HepG2 (cell line): ENCODE results near the gene HDAC3. TPM values are rescaled to one million over a fixed set of nuclear protein-coding genes. Genes with fewer than 3 reads are reported as not detected.

ENCODE experiments used
- BCL3 ChIP-seq: sonication (generic); formaldehyde crosslinking; IDR thresholded peaks from 2 replicates; pipeline ENCODE4 v1.5.1; 2020; ENCODE audit warnings: mild to moderate bottlenecking, missing genetic modification reagents, moderate library complexity
- CCDC6 ChIP-seq: sonication (generic); formaldehyde crosslinking; IDR thresholded peaks from 2 replicates; pipeline ENCODE4 v1.8.1; 2022; ENCODE audit warnings: mild to moderate bottlenecking, missing genetic modification reagents, moderate library complexity
- MXI1 ChIP-seq: IDR thresholded peaks from 3 replicates; pipeline ENCODE4 v1.6.1; 2012; ENCODE audit warnings: low read depth, low read length, inconsistent platforms, borderline replicate concordance
- MZF1 ChIP-seq: sonication (generic); formaldehyde crosslinking; IDR thresholded peaks from 2 replicates; pipeline ENCODE4 v1.8.1; 2023; ENCODE audit warnings: mild to moderate bottlenecking, missing genetic modification reagents, borderline replicate concordance
- SP2 ChIP-seq: sonication (generic); formaldehyde crosslinking; IDR thresholded peaks from 2 replicates; pipeline ENCODE4 v1.5.1; 2020; ENCODE audit warnings: mild to moderate bottlenecking, missing genetic modification reagents
- ZNF101 ChIP-seq: sonication (generic); formaldehyde crosslinking; IDR thresholded peaks from 2 replicates; pipeline ENCODE4 v1.4.0; 2020; ENCODE audit warnings: mild to moderate bottlenecking, low read depth, missing genetic modification reagents, borderline replicate concordance
- ZNF441 ChIP-seq: sonication (generic); formaldehyde crosslinking; IDR thresholded peaks from 2 replicates; pipeline ENCODE4 v1.7.0; 2021; ENCODE audit warnings: missing genetic modification reagents, borderline replicate concordance
- ZNF740 ChIP-seq: sonication (generic); formaldehyde crosslinking; IDR thresholded peaks from 2 replicates; pipeline ENCODE4 v1.4.0; 2020; ENCODE audit warnings: missing genetic modification reagents
- polyA plus RNA-seq, 8 experiments: library from polyadenylated mRNA; depleted of rRNA in 3 of 8; stranded (reverse) in 7 of 8; unstranded in 1 of 8; fragments of >200 nt; fragmentation: Illumina TruSeq in 4 of 8; extraction: Trizol in 4 of 8; gene quantifications; 2 replicates each; pipeline versions ENCODE4 v1.2.1 to v1.2.3, GENCODE V29; 2011 to 2016; ENCODE audit warnings: low read depth in 4 of 8, missing spikeins in 1 of 8, mixed read lengths in 1 of 8; ENCODE audit not compliant: insufficient read depth in 1 of 8
- total RNA-seq, 5 experiments: library from RNA; depleted of rRNA; stranded (reverse); fragments of >200 nt; fragmentation: Illumina TruSeq; extraction: Trizol; gene quantifications; 2 replicates each; pipeline ENCODE4 v1.2.3, GENCODE V29; 2016; ENCODE audit warnings: low read depth in 1 of 5
- TF ChIP-seq, protein P1 (sequence below): sonication (generic); formaldehyde crosslinking; IDR thresholded peaks from 2 replicates; pipeline ENCODE4 v1.4.0; 2020; ENCODE audit warnings: missing genetic modification reagents, borderline replicate concordance
- TF ChIP-seq, protein P2 (sequence below): sonication (generic); formaldehyde crosslinking; IDR thresholded peaks from 2 replicates; pipeline ENCODE4 v1.8.1; 2022; ENCODE audit warnings: low read depth, mild to moderate bottlenecking, missing genetic modification reagents
- TF ChIP-seq, protein P3 (sequence below): sonication (generic); formaldehyde crosslinking; IDR thresholded peaks from 2 replicates; pipeline ENCODE4 v1.4.0; 2020; ENCODE audit warnings: missing genetic modification reagents, borderline replicate concordance

HDAC3 gene
- total and polyA plus RNA-seq, 2 of the 13 experiments (the other 11 are each of a cell fraction or from before 2014, with no cell fraction given): 84.0 to 94.1 TPM

DNA sequence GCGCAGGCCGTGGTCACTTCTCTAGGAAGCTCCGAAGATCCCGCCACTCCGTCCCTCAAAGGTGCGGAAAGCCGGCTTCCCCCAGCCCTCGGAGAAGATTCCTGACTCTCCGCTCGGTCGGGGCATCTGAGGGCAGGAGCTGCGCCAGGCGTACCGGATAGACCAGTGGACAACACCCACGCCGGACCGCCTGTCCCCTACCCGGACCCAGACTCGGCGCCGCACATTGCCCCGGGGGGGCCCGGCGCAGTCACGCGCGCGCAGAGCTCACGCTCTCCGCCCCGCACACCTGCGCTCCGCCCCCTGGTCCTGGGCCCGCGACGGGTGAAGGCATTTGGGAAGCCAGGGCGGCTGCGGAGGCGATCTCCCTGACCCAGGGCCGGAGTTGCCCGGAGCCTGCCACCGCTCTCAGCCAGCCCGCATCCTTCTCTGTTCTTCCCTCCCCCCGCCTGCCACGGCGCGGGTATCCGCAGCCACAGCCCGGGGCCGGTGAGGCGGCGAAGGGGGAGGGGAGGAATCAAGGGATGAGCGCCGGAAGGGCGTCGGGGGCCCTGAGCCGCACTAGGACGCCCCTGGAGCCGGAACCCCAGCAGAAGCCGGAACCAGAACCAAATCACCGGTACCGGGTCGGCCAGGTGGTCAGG lies 596 bp upstream of the HDAC3 start (continued):
- TF ChIP-seq BCL3 (CRISPR knock-in tag) (no peak), SP2 (CRISPR knock-in tag) (no peak), CCDC6 (CRISPR knock-in tag) (0 out of 2 replicates have a peak, but pooled peaks have one; percentile 5), MZF1 (CRISPR knock-in tag) (no peak), ZNF101 (CRISPR knock-in tag) (no peak), ZNF740 (CRISPR knock-in tag) (no peak), ZNF441 (CRISPR knock-in tag) (0 out of 2 replicates have a peak, but pooled peaks have one; percentile 54), MXI1 (0 out of 3 replicates have a peak, but pooled peaks have one; percentile 2)
- TF ChIP-seq, protein P1, sequence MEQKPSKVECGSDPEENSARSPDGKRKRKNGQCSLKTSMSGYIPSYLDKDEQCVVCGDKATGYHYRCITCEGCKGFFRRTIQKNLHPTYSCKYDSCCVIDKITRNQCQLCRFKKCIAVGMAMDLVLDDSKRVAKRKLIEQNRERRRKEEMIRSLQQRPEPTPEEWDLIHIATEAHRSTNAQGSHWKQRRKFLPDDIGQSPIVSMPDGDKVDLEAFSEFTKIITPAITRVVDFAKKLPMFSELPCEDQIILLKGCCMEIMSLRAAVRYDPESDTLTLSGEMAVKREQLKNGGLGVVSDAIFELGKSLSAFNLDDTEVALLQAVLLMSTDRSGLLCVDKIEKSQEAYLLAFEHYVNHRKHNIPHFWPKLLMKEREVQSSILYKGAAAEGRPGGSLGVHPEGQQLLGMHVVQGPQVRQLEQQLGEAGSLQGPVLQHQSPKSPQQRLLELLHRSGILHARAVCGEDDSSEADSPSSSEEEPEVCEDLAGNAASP: no peak
- TF ChIP-seq, protein P2, sequence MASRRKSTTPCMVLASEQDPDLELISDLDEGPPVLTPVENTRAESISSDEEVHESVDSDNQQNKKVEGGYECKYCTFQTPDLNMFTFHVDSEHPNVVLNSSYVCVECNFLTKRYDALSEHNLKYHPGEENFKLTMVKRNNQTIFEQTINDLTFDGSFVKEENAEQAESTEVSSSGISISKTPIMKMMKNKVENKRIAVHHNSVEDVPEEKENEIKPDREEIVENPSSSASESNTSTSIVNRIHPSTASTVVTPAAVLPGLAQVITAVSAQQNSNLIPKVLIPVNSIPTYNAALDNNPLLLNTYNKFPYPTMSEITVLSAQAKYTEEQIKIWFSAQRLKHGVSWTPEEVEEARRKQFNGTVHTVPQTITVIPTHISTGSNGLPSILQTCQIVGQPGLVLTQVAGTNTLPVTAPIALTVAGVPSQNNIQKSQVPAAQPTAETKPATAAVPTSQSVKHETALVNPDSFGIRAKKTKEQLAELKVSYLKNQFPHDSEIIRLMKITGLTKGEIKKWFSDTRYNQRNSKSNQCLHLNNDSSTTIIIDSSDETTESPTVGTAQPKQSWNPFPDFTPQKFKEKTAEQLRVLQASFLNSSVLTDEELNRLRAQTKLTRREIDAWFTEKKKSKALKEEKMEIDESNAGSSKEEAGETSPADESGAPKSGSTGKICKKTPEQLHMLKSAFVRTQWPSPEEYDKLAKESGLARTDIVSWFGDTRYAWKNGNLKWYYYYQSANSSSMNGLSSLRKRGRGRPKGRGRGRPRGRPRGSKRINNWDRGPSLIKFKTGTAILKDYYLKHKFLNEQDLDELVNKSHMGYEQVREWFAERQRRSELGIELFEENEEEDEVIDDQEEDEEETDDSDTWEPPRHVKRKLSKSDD: 0 out of 2 replicates have a peak, but pooled peaks have one; percentile 13
- TF ChIP-seq, protein P3, sequence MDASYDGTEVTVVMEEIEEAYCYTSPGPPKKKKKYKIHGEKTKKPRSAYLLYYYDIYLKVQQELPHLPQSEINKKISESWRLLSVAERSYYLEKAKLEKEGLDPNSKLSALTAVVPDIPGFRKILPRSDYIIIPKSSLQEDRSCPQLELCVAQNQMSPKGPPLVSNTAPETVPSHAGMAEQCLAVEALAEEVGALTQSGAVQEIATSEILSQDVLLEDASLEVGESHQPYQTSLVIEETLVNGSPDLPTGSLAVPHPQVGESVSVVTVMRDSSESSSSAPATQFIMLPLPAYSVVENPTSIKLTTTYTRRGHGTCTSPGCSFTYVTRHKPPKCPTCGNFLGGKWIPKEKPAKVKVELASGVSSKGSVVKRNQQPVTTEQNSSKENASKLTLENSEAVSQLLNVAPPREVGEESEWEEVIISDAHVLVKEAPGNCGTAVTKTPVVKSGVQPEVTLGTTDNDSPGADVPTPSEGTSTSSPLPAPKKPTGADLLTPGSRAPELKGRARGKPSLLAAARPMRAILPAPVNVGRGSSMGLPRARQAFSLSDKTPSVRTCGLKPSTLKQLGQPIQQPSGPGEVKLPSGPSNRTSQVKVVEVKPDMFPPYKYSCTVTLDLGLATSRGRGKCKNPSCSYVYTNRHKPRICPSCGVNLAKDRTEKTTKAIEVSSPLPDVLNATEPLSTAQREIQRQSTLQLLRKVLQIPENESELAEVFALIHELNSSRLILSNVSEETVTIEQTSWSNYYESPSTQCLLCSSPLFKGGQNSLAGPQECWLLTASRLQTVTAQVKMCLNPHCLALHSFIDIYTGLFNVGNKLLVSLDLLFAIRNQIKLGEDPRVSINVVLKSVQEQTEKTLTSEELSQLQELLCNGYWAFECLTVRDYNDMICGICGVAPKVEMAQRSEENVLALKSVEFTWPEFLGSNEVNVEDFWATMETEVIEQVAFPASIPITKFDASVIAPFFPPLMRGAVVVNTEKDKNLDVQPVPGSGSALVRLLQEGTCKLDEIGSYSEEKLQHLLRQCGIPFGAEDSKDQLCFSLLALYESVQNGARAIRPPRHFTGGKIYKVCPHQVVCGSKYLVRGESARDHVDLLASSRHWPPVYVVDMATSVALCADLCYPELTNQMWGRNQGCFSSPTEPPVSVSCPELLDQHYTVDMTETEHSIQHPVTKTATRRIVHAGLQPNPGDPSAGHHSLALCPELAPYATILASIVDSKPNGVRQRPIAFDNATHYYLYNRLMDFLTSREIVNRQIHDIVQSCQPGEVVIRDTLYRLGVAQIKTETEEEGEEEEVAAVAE (CRISPR knock-in tag): no peak
